HCT116 (cell line): ENCODE results near the gene KNCN. TPM values are rescaled to one million over a fixed set of nuclear protein-coding genes. Genes with fewer than 3 reads are reported as not detected.
A peak's percentile ranks its signal among the peaks of the same experiment; 100 is the strongest.

Experiments used
- ATAC-seq: fragments of 200-7000 bp; cut with Tn5 transposase; 2 replicates; pipeline ENCODE4 v1.9.1; 2020; ENCODE audit warnings: mild to moderate bottlenecking, moderate library complexity
- BruUV-seq: library from RNA; stranded (reverse); fragments of 400-500 nt; replicated peaks from 2 replicates; lab custom pipeline; 2021; lab: Mats Ljungman, UMichigan
- CTCF ChIA-PET: fragments of 300-600 bp; sonication (Branson Sonifier 250); formaldehyde crosslinking; loops from one replicate; lab custom pipeline; 2021; ENCODE audit warnings: antibody characterized with exemption; lab: Charles Lee
- POLR2A ChIA-PET: fragments of 300-600, 350-600 bp; sonication (Branson Sonifier 250); formaldehyde crosslinking; loops from one replicate; lab custom pipeline; 2021; ENCODE audit warnings: antibody characterized with exemption; lab: Charles Lee
- RAD21 ChIA-PET, 2 experiments: fragments of 300-600 bp; sonication (Branson Sonifier 250); formaldehyde crosslinking; loops; one replicate each; lab custom pipeline; 2023; ENCODE audit warnings: low total read pairs in 2 of 2; ENCODE audit not compliant: uncharacterized antibody in 2 of 2, unreplicated experiment in 2 of 2, low non-redundant PET in 1 of 2; lab: Charles Lee
- DNase-seq: peaks from one replicate; pipeline ENCODE4 v3.0.0-alpha.2; 2010; ENCODE audit warnings: low read depth, low spot score
- H2AFZ ChIP-seq: fragments of 200-600 bp; shearing (Covaris generic), sonication (generic); 2 replicates; pipeline ENCODE4 v1.6.1; 2017; ENCODE audit warnings: low read depth, mixed run types, mixed read lengths, antibody characterized with exemption, low read length; ENCODE audit not compliant: poor library complexity, severe bottlenecking
- H3K27ac ChIP-seq: 2 replicates; pipeline ENCODE4 v1.5.1; 2012; ENCODE audit warnings: low read depth, low read length
- H3K27me3 ChIP-seq: fragments of 200-600 bp; sonication (generic); 2 replicates; pipeline ENCODE4 v1.6.1; 2016; ENCODE audit warnings: mixed run types, low read length, mixed read lengths; ENCODE audit not compliant: insufficient read depth
- H3K36me3 ChIP-seq, 2 experiments: fragments of 200-500 bp in 1 of 2; fragments of 200-600 bp in 1 of 2; sonication (Bioruptor generic) in 1 of 2; sonication (generic) in 1 of 2; 2 replicates each; pipeline versions ENCODE4 v1.5.1 to v1.6.1; 2014 to 2016; ENCODE audit warnings: low read length in 2 of 2, inconsistent platforms in 1 of 2, mixed read lengths in 1 of 2, mixed run types in 1 of 2; ENCODE audit not compliant: insufficient read depth in 2 of 2, control insufficient read depth in 1 of 2
- H3K4me1 ChIP-seq, 2 experiments: fragments of 200-600 bp in 1 of 2; sonication (generic) in 1 of 2; 2 replicates each; pipeline versions ENCODE4 v1.5.1 to v1.6.1; 2012 to 2017; ENCODE audit warnings: low read length in 2 of 2, inconsistent platforms in 1 of 2, mild to moderate bottlenecking in 1 of 2, mixed read lengths in 1 of 2, mixed run types in 1 of 2, moderate library complexity in 1 of 2; ENCODE audit not compliant: insufficient read depth in 2 of 2, control insufficient read depth in 1 of 2
- H3K4me2 ChIP-seq: fragments of 200-600 bp; sonication (generic); 2 replicates; pipeline ENCODE4 v1.6.1; 2017; ENCODE audit warnings: mixed run types, low read length, mixed read lengths
- H3K4me3 ChIP-seq, 2 experiments: fragments of 200-600 bp in 1 of 2; sonication (generic) in 1 of 2; replicated peaks in 1 of 2; 2 replicates each; pipeline ENCODE4 v1.5.1; 2011 to 2016; ENCODE audit warnings: low read length in 2 of 2, control low read depth in 1 of 2, low read depth in 1 of 2, mild to moderate bottlenecking in 1 of 2, mixed read lengths in 1 of 2, mixed run types in 1 of 2
- H3K79me2 ChIP-seq: fragments of 200-600 bp; sonication (generic); 2 replicates; pipeline ENCODE4 v1.6.1; 2017; ENCODE audit warnings: mild to moderate bottlenecking, mixed run types, low read length, moderate library complexity, mixed read lengths; ENCODE audit not compliant: insufficient read depth
- H3K9ac ChIP-seq: fragments of 200-600 bp; sonication (generic); 2 replicates; pipeline ENCODE4 v1.6.1; 2016; ENCODE audit warnings: low read length, mixed read lengths
- H3K9me2 ChIP-seq: fragments of 200-600 bp; sonication (generic), shearing (Covaris generic); 2 replicates; pipeline ENCODE4 v1.6.1; 2017; ENCODE audit warnings: mixed run types, mild to moderate bottlenecking, moderate library complexity; ENCODE audit not compliant: insufficient read depth
- H3K9me3 ChIP-seq, 2 experiments: fragments of 200-500 bp in 1 of 2; fragments of 200-600 bp in 1 of 2; sonication (Bioruptor generic) in 1 of 2; sonication (generic) in 1 of 2; 2 replicates each; pipeline ENCODE4 v1.6.1; 2014 to 2017; ENCODE audit warnings: low read length in 2 of 2, mixed read lengths in 2 of 2, inconsistent platforms in 1 of 2, low read depth in 1 of 2, mild to moderate bottlenecking in 1 of 2, mixed run types in 1 of 2, moderate library complexity in 1 of 2; ENCODE audit not compliant: control insufficient read depth in 1 of 2, insufficient read depth in 1 of 2
- H4K20me1 ChIP-seq: fragments of 200-600 bp; sonication (generic), shearing (Covaris generic); 2 replicates; pipeline ENCODE4 v1.6.1; 2017; ENCODE audit warnings: mixed run types, mild to moderate bottlenecking, moderate library complexity; ENCODE audit not compliant: insufficient read depth
- ELF1 ChIP-seq: IDR thresholded peaks from 2 replicates; pipeline ENCODE4 v1.6.1; 2012; ENCODE audit warnings: low read depth, borderline replicate concordance
- EZH2 ChIP-seq: fragments of 200-600 bp; sonication (generic); IDR thresholded peaks from 2 replicates; pipeline ENCODE4 v1.6.1; 2017; ENCODE audit warnings: antibody characterized with exemption, mixed run types
- FOSL1 ChIP-seq: IDR thresholded peaks from 2 replicates; pipeline ENCODE4 v1.6.1; 2012; ENCODE audit warnings: low read depth
- POLR2A ChIP-seq: IDR thresholded peaks from 2 replicates; pipeline ENCODE4 v1.7.0; 2011; ENCODE audit warnings: borderline replicate concordance; ENCODE audit not compliant: insufficient read depth, insufficient read length; ENCODE audit errors: extremely low read depth
- RAD21 ChIP-seq: IDR thresholded peaks from 2 replicates; pipeline ENCODE4 v1.6.1; 2012; ENCODE audit warnings: low read depth, mild to moderate bottlenecking
- SIN3A ChIP-seq: IDR thresholded peaks from 2 replicates; pipeline ENCODE4 v1.6.1; 2012; ENCODE audit warnings: low read depth
- SP1 ChIP-seq: IDR thresholded peaks from 2 replicates; pipeline ENCODE4 v1.6.1; 2012; ENCODE audit warnings: low read depth
- SRF ChIP-seq: IDR thresholded peaks from 2 replicates; pipeline ENCODE4 v1.6.1; 2012; ENCODE audit warnings: low read depth
- TCF7L2 ChIP-seq: IDR thresholded peaks from 2 replicates; pipeline ENCODE4 v1.7.0; 2011; ENCODE audit warnings: borderline replicate concordance, inconsistent platforms; ENCODE audit not compliant: insufficient read depth, insufficient read length; ENCODE audit errors: extremely low read depth
- YY1 ChIP-seq: IDR thresholded peaks from 2 replicates; pipeline ENCODE4 v1.6.1; 2011; ENCODE audit warnings: low read length, low read depth, moderate library complexity, mild to moderate bottlenecking; ENCODE audit not compliant: insufficient replicate concordance; ENCODE audit errors: extremely low read depth
- intact Hi-C: fragments of 100-400 bp; cut with micrococcal nuclease; formaldehyde crosslinking; loops from 2 replicates; pipeline ENCODE4 v1.10.0; 2022
- total RNA-seq: library from RNA; stranded (reverse); gene quantifications from one replicate; pipeline ENCODE4 v1.2.1, GENCODE V29; 2021; ENCODE audit not compliant: unreplicated experiment
- TF ChIP-seq, protein P1 (sequence below), 3 experiments: fragments of 200-600 bp in 1 of 3; sonication (generic) in 1 of 3; IDR thresholded peaks in 2 of 3; conservative IDR thresholded peaks in 1 of 3; 2 replicates each; pipeline ENCODE4 v1.5.1; 2012 to 2017; ENCODE audit warnings: low read depth in 2 of 3, low read length in 2 of 3, antibody characterized with exemption in 1 of 3, borderline replicate concordance in 1 of 3, control low read depth in 1 of 3, mild to moderate bottlenecking in 1 of 3, mixed read lengths in 1 of 3, mixed run types in 1 of 3, moderate library complexity in 1 of 3; ENCODE audit not compliant: insufficient read depth in 1 of 3

The KNCN gene
- total RNA-seq, 1 experiment from 2014 or later: not detected

DNA sequence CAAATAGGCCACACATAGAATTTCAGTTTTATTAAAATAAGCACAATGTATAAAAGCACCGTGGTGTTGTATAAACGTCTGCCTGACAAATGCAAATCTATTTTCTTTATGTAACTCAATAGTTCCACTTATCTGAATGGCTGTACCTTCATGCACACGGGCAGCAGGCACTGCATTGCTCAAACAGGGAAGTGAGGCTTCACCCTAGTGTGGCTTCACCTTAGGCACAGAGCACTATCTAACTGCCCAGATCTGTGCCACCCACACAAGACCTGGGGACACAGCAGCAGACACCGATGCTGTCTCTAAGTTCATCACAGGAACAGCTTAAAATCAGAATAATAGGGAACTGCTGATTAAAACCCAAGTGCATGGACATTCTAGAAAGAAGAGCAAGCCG, 6.0 kb upstream of the KNCN start (continued):
- TF ChIP-seq POLR2A (no peak), EZH2 (no peak), ELF1 (no peak), SIN3A (no peak), FOSL1 (no peak)
- TF ChIP-seq, all 23 proteins: peak for 0

DNA sequence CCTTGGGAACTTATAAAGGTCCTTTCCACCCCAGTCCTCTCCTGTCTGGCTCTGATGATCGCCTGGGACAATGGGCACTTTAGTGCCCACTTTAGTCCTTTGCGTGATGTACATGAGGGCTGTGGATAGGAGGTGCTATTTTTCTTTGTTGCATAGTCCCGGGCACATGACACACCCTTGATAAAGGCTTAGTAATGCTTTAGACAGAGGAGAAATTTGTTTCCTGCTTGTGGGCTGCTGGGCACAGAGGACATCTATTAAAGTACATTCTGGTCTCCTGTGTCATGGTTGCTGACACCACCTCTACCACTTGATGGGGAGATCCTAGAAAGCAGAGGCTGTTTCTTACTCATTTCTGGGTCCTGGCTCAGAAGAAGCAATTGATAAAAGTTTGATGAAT, 5.4 kb upstream of the KNCN start:
- Histone ChIP-seq H3K27ac (no peak overlapping the region), H3K9me2 (no peaks in the 10 kb centered on the region), H3K9ac (no peak overlapping the region), H3K9me3 (no peaks in the 10 kb centered on the region), H3K27me3 (no peaks in the 10 kb centered on the region), H2AFZ (no peak overlapping the region), H3K79me2 (no peaks in the 10 kb centered on the region), H3K4me3 (no peak overlapping the region), H3K4me1 (peaks cover 0 to 7% of the 10 kb centered on the region in 2 experiments; a peak in 2 of 4 replicates), H4K20me1 (no peaks in the 10 kb centered on the region; the same call in 1 of the 2 replicates), H3K36me3 (no peaks in the 10 kb centered on the region; a peak in 2 of 4 replicates), H3K4me2 (no peak overlapping the region)
- peak; percentile 65 for ATAC-seq
- peak; percentile 21 for DNase-seq
- POLR2A ChIA-PET: no interaction called here
- RAD21 ChIA-PET: no interaction called here
- TF ChIP-seq TCF7L2 (no peak), SIN3A (no peak), SRF (no peak), SP1 (no peak), RAD21 (peak; percentile 48; the same call in 1 of the 2 replicates), YY1 (no peak)
- TF ChIP-seq, protein P1, sequence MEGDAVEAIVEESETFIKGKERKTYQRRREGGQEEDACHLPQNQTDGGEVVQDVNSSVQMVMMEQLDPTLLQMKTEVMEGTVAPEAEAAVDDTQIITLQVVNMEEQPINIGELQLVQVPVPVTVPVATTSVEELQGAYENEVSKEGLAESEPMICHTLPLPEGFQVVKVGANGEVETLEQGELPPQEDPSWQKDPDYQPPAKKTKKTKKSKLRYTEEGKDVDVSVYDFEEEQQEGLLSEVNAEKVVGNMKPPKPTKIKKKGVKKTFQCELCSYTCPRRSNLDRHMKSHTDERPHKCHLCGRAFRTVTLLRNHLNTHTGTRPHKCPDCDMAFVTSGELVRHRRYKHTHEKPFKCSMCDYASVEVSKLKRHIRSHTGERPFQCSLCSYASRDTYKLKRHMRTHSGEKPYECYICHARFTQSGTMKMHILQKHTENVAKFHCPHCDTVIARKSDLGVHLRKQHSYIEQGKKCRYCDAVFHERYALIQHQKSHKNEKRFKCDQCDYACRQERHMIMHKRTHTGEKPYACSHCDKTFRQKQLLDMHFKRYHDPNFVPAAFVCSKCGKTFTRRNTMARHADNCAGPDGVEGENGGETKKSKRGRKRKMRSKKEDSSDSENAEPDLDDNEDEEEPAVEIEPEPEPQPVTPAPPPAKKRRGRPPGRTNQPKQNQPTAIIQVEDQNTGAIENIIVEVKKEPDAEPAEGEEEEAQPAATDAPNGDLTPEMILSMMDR (IDR thresholded peaks at IDR 0.05 in 2 of 3, conservative IDR thresholded peaks at IDR 0.05 in 1 of 3; ENCODE audit: borderline replicate concordance in 1 of 3, insufficient read depth in 1 of 3, low read depth in 2 of 3, low read length in 2 of 3): peak in 1 of 3 experiments; percentile 23; a peak in 1 of 6 replicates
- CTCF ChIA-PET: no interaction called here
- BruUV-seq: no TSS peak
- intact Hi-C loops: no loop called here
